HG02981 (cell line): ENCODE measurements around the gene ZCCHC14.

ENCODE experiments used
- ATAC-seq: cut with Tn5 transposase; IDR thresholded peaks from one replicate; pipeline ENCODE4 v1.9.1; 2021; ENCODE audit warnings: mild to moderate bottlenecking, moderate library complexity; ENCODE audit not compliant: unreplicated experiment

Gene ZCCHC14

DNA sequence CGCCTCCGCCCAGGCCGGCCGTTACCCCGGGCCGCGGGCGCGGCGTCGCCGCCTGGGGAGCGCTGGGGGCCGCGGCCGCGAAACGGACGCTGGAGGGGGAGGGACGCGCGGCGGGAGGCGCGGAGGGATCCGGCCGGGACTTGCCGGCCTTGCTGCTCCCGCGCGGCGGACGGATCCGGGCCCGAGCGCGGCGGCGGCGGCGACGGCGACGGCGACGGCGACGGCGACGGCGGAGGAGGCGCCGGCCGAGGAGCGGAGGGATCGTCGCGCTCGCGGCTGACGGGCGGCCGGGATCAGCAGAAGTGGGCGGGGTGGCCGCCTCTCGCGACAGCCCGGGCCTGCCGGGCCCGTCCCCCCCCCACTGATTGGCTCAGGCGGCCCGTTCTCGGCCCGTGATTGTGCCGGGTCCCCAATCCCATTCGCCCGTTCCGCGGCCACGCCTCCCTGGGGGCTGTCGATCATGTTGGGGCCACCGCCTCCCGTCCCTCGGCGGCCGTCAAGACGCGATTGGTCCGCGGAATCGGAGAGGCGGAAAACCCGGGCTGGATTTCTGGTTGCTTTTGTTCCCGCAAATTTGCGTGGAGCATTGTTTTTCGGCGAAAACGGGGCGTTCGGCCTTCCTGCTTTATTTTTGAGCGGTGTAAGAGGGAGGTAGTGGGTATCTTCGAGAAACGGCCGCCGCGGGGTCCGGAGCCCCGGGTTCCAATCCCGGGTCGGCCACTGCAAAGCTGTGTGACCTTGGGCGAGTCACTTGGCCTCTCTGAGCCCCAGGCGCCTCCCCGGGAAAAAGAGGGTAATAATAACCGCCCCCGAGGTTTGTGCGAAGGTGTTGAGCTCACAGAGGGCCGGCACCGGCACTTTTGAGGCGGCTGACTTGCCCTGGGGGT, at the start of gene ZCCHC14:
Gene ZCCHC14, minus strand, starts transcription at position 304 of the 887 bp plus-strand sequence. CDS start 786 bp downstream, outside the sequence.
- peak; percentile 80 for ATAC-seq

DNA sequence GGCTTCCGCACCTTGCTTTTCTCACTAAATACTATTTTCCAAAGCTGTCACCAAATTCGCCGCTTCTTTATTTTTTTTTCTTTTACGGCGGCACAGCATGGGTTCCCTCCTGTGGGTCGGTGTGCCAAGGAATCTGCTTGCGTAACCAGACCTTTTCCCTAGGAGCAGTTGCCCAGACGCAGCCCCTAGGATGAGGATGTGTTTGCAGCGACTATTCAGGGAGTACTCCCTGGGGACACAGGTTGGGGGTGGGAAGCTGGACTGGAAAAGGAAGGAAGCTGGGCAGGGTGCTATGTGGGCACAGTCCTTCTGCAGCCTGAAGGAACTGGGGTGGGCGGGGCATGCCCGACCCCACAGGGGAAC, 49.0 kb upstream of the ZCCHC14 start:
- no peak for ATAC-seq

DNA sequence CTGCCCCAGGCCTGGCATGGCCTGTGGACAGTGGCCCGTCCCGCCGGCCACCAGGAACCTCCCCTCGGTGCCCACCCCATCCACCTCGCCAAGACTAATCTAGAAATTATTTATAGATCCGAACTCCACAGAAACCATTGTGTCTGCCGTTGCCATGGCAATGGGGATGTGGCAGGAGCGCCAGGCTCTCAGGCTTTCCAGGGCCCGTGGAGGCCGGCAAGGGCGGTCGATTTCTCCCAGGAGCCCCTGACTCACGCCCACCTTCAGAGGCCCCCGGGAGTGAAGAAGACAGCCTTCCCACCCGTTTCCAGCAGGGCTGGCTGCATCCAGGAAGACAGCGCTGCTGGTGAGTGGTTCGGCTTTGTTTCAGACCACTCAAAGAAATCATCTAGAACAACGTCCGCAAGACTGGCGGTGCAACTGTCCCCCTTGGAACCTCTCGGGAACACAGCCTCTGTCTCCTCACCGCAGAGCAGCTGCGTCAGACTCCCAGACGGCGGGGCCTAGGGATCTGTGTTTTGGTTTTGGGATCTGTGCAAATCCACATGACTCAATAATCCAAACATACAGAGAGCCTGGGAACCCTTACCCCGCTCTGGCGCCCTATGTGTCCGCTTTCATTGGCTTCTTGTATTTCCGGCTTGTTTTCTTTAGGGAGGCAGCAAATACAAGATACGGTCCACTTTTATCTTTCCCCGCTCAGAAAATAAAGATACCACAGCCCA, 48.5 kb upstream of the ZCCHC14 start:
- ATAC-seq = no peak

DNA sequence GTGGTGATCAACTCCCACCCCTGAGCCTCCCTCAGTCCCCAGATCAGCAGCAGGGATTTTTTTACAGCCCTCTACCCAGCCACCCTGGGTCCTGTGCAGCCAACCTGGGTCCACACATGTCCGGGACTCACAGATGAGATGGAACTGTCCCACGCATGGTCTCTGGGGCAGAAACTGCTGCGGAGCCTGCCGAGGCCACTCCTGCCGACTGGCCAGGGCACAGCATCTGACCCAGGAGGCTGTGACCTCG, 48.0 kb upstream of the ZCCHC14 start:
- ATAC-seq = no peak

DNA sequence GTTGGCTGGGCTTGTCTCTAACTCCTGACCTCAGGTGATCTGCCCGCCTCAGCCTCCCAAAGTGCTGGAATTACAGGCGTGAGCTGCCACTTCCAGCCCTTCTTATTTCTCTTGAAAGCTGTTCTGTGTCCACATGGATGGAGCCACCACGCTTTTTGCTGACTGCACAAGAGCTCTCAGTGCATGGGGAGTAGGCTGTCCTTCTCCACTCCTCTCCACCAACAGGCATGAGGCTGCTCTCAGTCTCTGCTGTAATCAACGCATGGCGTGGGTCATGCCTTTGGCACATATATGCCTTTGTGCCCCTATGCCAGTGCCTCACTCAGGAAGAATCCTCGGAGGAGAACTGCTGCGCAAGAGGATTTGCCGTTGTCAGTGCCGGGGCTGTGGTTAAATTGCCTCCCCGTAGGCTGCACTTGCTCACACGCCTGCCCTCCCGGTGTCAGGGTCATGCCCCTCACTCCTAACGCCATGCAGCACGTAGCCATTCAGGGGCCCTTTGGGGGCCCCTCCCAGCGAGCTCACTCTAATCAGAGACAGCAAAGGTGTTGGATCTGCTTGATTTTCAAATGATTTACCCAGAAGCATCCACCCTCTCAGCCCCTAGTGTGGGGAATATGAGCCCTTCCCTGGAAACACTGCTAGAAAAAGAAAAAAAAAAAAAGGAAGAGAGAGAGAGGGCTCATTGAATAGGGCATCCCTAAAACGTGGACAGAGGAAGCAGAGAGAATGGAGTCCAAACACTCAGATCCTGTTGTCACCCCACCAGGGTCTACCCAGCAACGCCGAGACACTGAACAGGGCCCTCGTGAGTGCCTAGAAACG, 47.5 kb upstream of the ZCCHC14 start:
- ATAC-seq = no peak

DNA sequence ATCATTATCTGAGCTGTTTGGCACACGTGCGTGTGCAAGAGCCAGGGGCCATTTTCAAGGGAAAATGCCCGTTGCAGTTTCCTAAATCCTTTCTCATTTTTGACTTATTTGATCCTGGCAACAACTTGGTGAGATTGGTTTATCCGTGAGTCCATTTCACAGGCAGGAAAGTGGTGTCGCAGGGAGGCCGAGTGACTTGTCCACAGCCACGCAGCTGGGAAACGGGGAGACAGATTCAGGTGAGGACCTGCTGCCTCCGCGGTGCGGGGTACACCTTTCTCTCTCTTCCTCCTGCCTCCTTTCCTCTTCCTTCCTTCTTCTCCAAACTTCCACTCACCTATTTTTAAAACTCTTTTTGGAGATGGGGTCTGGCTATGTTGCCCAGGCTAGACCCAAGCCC, 46.3 kb upstream of the ZCCHC14 start:
- ATAC-seq = no peak

DNA sequence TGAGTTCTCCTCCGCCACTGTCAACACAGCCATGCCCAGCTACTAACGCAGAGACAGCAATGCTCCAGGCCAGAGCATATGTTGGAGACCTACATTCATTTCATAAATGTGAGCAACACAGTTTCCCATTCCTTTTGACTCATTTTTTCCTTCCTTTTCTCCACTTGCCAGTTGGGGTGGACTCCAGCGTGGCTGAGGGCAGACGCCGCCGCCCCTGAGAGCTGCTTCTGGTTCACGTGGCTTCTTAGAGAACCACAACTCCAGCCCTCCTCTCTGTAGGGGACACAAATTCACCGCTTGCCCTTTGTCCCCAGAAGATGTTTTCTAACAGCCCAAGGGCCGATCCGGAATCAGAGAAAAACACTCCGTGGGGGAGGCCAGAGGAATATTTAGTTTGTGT, 45.8 kb upstream of the ZCCHC14 start:
- ATAC-seq = no peak

DNA sequence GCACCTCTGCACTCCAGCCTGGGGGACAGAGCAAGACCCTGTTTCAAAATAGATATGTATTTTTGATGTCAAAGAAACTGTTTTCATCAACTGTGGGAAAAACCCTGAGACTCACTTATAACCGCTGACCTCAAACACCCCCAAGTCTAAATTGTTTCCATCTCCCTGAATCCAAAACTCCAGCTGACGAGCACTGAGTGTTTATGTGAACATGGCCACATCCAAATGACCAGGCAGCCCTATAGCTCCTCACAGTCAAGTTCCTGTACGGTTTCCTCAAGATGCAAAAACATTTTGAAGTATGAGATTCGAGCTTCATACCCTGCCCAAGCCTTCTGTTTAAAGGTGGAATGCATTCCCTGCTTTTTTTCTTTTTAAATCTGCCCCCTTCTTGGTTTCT, 45.3 kb upstream of the ZCCHC14 start:
- ATAC-seq = no peak

DNA sequence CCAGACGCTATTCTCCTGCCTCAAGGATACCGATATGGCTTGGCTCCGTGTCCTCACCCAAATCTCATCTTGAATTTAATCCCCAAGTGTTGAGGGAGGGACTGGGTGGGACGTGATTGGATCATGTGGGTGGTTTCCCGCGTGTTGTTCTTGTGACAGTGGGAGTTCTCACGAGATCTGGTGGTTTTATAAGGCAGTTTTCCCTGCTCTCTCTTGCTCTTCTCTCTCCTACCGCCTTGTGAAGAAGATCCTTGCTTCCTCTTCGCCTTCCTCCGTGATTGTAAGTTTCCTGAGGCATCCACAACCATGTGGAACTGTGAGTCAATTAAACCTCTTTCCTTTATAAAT, 43.9 kb upstream of the ZCCHC14 start:
- no peak for ATAC-seq

DNA sequence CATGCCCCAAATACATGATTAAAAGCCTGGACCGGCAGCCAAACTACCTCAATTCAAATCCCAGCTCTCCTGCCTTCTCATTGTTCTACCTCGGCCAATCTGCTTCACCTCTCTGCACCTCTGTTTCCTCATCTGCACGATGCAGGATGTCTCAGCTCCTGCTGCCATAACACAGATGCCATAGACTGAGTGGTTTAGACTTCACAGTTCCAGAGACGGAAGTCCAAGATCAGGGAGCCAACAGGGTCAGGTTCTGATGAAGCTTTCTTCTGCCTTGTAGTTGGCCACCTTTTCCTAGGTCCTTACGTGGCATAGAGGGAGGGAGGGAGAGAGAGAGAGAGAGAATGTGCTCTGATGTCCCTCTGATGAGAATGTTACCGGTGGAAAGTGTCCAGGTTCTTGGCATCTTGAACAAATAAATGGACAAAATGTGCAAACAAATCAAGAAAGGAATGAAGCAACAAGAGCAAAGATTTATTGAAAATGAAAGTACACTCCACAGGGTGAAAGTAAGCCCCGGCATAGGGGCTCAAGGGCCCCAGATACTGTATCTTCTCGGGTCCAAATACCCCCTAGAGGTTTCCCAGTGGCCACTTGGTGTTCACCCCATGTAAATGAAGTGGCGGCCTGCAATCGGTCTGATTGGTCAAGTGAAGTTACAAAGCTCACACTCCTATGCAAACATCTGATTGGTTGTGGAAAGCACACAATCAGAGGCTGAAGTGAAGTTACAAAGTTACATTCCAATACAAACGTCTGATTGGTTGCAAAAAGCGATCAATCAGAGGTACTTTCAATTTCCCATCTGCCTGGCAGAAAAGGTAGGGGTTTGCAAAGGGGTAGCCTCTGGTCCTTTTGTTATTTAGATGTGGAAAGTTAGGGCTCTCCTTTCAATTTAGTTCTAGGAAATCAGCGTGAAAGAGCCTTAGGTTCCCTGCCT, 43.3 kb upstream of the ZCCHC14 start:
- no peak for ATAC-seq

DNA sequence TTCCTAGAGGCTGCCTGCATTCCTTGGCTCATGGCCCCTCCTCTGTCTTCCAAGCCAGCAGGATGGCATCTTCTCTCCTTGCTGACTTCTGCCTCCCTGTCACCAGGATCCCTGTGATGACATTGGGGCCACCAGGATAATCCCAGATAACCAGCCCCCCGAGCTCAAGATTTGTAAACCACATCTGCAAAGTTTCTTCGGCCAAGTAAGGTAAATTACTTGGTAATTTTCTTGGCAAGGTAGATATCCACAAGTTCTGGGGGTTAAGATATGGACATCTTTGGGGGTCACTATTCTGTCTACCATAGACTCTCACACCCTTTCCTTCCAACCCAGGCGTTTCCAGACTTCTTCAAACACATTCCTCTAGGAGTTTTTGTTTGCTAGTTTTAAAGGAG, 42.6 kb upstream of the ZCCHC14 start:
- ATAC-seq = no peak

DNA sequence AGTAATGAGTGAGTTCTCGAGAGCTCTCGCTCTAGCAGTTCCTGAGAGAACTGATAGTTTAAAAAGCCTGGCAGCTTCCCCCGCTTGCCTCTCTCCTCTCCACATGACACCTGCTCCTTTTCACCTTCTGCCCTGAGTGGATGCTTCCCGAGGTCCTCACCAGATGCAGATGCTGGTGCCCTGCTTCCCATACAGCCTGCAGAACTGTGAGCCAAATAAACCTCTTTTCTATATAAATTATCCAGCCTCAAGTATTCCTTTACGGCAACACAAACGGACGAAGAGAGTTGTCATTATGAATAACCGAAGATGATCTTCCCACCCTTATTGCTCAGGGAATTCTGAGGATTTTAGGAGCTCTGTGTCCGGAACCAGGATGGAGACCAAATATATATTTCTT, 41.9 kb upstream of the ZCCHC14 start:
- no peak for ATAC-seq

DNA sequence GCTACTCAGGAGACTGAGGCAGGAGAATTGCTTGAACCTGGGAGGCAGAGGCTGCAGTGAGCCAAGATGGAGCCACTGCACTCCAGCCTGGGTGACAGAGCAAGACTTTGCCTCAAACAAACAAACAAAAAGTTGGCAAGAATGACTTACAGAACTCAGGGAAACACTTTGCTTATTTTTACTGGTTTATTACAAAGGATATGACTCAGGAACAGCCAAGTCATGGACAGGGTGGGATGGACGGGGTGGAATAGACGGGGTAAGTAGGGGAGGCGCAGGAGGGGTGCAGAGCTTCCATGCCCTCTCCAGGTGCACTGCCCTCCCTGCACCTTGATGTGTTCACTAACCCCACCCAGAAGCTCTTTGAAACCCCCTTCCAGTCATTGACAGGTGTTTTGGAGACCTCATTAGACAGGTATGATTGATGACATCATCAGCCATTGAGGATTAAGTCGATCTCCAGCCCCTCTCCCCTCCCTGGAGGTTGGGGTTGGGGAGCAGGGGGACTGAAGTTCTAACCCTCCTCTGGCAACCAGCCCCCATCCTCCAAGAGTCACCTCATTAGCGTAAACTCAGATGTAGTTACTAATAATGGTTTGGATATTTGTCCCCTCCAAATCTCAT, 41.3 kb upstream of the ZCCHC14 start:
- no peak for ATAC-seq

DNA sequence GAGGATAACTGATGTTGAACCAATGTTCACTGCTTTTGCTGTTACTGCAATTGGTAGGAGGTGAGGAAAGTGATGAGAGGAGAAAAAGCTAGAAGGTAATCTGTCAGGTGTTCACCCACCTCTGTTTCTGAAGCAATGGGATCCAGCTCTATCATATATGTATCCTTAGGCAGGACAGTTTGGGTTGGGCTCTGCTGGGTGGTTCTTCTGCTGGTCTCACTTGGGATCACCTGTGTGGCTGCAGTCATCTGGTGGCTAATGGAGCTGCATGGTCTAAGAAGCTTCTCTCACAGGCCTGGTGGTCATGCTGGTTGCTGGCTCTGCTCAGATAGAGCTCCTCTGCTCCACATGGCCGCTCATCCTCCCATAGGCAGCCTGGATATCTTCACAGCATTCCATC, 40.2 kb upstream of the ZCCHC14 start:
- no peak for ATAC-seq

DNA sequence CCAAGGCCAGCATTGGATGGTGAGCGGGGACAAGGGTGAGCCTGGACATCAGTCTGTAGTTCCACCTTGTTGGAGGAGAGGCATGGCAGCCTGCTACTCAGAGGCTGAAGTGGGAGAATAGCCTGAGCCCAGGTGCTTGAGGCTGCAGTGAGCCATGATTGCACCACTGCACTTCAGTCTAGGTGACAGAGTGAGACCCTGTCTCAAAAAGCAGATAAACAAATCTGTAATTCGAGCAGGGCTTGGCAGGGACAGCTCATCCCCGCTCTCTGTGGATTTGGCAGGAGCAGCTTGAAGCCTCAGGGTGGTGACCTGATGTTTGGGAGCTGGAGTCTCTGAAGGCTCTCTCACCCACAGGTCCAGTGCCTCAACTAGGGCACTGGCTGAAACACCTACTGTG, 38.6 kb upstream of the ZCCHC14 start:
- no peak for ATAC-seq

DNA sequence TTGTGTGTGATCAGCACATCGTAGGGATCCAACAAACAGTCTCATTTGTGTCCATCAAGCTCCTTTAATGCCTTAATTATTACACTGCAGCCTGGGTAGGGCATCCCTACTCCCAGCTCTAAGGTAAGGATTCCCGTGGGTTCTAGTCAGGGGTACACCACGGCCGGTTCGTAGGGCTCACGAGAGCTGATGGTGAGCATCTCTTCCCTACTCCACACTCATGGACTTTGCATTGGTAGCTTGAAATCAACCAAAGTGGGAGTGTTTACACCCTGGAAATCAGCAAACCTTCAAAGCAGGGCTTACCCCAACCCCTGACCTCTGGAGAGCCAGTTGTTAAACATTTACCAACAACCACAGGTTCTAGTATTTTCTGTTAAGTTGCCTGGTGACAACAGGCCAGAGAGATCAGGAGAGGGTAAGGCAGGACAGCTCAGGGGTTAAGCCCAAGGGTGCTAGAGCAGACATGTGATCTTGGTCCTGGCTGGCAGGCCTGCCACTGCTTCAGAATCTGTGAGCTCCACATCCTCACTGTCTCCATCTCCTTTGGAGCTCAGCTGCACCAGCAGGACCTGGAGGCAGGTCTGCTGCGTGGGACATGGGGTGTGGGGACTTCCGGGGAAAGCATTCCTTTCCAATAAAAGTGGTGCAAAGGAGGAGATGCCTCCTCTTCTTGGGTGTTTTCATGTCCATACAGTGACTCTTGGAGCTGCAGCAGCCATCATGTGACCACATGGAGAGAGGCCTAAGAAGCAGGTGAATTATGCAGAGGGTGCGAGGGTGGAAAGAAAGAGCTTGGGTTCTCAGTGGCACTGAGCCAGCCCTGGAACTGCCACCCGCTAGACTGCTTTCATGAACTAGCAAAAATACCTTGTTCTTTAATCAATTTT, 36.1 kb upstream of the ZCCHC14 start:
- no peak for ATAC-seq

DNA sequence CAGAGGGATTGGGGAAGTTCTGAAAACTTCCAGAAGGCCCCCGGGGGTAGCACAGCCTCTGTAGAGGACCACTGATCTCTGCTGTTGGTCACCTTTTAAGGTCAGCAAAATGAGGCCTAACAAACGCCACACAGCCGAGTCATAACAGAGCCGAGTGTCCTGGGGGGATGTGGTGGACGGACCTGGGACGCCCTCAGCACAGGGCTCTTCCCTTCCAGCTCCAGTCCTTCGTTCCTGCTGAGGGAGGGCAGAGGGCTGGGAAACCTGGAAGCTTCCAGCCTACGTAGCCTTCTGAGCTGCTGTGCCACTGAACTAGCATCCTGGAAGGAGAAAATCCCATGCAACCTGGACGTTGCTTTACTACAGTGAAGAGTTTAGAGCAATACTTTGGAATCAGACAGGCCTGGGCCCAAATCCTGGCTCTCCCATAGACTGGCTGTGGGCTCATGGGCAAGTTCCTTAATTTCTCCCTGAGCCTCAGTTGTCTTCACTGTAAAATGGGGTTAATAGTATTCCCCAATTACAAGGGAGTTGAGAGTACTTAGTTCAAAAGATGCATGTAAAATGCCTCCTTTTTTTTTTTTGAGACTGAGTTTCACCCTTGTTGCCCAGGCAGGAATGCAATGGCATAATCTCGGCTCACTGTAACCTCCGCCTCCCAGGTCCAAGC, 34.4 kb upstream of the ZCCHC14 start:
- no peak for ATAC-seq

DNA sequence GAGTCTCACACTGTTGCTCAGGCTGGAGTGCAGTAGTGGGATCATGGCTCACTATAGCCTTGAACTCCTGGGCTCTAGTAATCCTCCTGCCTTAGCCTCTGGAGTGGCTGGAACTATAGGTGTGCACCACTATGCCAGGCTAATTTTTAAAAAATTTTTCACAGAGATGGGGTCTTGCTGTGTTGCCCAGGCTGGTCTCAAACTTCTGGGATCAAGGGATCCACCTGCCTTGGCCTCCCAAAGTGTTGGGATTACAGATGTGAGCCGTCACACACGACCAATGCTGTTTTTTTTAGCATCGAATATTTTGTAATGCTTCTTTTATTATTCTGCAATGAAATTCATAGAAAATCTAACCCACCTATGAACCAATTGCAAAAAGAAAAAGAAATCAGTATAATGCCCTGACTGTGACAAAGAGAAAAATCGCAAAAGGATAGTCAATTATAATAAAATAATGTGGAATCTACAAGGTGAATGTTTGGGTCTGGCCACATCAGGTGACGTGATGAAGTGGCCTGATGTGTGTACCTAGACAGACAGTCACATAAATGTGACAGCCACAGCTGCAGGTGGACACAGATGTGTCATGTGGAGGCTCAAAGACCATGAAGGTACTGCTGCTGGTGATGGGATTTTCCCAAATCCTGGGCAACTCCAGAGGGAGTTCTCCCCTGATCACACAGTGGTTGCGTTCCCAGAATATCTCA, 33.6 kb upstream of the ZCCHC14 start:
- no peak for ATAC-seq
